ENCODE results near the gene MYO5B.
"Not testable (repeated sequence)": the region's sequence is repeated elsewhere in the genome, so short reads cannot be mapped to it uniquely, and the experiment has no call there.

The MYO5B gene

DNA sequence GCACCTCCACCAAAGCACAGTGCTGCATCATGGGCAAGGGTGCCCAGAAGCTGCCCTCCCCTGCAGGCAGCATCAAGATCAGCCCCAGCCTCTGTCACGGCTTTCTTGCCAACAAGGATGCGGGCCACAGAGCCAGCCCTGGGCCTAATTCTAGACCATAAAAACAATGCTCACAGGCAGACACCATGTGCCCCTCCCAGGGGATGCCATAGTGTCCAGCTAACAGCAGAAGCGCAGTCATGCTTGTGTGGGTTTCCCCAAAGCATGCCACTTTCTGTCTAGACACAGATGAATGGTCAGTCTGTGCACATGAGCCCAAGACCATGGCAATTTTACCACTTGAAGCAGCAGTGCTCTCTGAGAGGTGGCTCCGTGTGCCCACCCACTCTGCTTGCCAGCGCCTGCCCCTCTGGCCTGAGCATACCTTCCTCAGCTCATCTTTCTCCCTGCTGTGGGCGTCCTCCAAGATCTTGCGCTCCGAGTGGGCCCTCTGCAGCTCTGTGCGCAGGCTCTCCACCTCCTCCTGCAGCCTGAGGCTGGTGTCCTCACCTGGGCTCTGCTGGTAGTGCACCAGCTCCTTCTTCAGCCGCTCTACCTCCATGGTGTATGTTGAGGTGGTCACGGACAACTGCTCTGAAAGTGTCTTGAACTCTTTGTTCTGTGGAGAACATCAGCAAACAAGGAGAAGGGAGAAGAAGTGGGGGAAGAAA, 300.3 kb downstream of the MYO5B start:
- H3K4me1 Mint-ChIP-seq = no peaks in the 10 kb centered on the region
- TF ChIP-seq, protein P1, sequence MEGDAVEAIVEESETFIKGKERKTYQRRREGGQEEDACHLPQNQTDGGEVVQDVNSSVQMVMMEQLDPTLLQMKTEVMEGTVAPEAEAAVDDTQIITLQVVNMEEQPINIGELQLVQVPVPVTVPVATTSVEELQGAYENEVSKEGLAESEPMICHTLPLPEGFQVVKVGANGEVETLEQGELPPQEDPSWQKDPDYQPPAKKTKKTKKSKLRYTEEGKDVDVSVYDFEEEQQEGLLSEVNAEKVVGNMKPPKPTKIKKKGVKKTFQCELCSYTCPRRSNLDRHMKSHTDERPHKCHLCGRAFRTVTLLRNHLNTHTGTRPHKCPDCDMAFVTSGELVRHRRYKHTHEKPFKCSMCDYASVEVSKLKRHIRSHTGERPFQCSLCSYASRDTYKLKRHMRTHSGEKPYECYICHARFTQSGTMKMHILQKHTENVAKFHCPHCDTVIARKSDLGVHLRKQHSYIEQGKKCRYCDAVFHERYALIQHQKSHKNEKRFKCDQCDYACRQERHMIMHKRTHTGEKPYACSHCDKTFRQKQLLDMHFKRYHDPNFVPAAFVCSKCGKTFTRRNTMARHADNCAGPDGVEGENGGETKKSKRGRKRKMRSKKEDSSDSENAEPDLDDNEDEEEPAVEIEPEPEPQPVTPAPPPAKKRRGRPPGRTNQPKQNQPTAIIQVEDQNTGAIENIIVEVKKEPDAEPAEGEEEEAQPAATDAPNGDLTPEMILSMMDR (IDR thresholded peaks at IDR 0.05; ENCODE audit: unreplicated experiment in 3 of 3) = no peak
- no peaks in the 10 kb centered on the region for H3K36me3 Mint-ChIP-seq (ENCODE audit: low read depth)
- no peaks in the 10 kb centered on the region for H3K9me3 Mint-ChIP-seq
- H3K27ac Mint-ChIP-seq = no peak overlapping the region
- peaks cover 23% of the 10 kb centered on the region for H3K27me3 Mint-ChIP-seq (ENCODE audit: low read depth)
- H3K4me3 Mint-ChIP-seq = no peak overlapping the region

DNA sequence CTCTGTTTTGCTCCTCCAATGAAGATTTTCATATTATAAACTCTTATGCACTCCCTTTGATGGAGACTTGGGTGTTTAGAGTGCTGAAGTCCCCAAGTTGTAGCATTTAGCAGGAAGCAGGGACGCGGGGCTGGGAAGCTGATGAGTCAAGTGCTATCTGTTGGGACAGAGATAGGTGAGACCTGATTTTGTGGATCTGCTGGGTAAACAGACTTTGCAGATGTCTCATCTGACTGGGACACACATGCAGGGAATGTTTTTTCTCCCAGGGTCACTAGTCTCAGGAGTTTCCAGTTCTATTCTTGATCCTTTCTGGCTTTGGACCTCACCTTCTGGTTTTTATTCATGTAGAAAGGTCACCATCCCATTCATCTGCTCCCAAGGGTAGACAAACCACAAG, 301.9 kb downstream of the MYO5B start:
- TF ChIP-seq, protein P1 (IDR thresholded peaks at IDR 0.05; ENCODE audit: unreplicated experiment in 3 of 3) = no peak
- Mint-ChIP-seq H3K27ac (no peak overlapping the region), H3K9me3 (no peaks in the 10 kb centered on the region), H3K4me1 (no peaks in the 10 kb centered on the region), H3K36me3 (ENCODE audit: low read depth) (no peaks in the 10 kb centered on the region), H3K4me3 (no peak overlapping the region), H3K27me3 (ENCODE audit: low read depth) (peaks cover 29% of the 10 kb centered on the region)

DNA sequence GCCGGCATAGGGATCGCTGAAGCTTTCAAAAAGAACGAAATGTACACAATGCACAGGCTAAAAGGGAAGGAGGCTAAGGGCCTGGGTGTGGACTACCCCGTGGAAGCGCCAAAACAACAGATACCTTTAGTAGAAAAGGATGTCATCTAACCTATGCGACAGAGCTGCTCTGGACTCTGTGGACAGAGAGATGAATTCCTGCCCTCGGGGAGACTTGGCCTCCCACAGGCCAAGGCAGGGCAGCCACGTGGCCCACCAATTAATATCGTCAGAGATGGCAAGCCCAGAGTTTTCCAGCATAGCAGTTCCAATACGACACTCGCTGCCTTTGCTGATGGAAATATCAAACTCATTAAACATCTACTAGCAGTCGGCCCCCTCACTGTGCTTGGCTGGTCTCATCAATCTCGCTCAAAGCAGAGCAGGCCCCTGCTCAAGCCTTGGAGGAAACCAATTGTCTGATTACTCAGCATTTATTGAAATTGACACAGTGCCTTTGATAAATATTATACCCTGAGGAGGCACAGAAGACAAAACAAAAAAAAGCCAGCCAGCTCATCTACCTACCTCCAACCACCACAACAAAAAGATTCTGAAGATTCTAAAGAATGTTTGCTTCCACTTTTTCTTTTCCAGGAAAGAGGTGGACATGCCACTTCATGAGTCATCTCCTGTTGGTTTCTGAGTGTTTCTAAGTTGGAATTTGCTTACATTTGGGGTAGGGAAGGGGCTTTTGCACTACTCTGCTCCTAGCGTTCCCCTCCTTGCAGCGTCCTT, 302.6 kb downstream of the MYO5B start:
- TF ChIP-seq, protein P1 (IDR thresholded peaks at IDR 0.05; ENCODE audit: unreplicated experiment in 3 of 3) = no peak
- H3K27me3 Mint-ChIP-seq (ENCODE audit: low read depth) = peaks cover 30% of the 10 kb centered on the region
- H3K36me3 Mint-ChIP-seq (ENCODE audit: low read depth) = no peaks in the 10 kb centered on the region
- no peaks in the 10 kb centered on the region for H3K9me3 Mint-ChIP-seq
- no peak overlapping the region for H3K4me3 Mint-ChIP-seq
- H3K4me1 Mint-ChIP-seq = no peaks in the 10 kb centered on the region
- no peak overlapping the region for H3K27ac Mint-ChIP-seq

DNA sequence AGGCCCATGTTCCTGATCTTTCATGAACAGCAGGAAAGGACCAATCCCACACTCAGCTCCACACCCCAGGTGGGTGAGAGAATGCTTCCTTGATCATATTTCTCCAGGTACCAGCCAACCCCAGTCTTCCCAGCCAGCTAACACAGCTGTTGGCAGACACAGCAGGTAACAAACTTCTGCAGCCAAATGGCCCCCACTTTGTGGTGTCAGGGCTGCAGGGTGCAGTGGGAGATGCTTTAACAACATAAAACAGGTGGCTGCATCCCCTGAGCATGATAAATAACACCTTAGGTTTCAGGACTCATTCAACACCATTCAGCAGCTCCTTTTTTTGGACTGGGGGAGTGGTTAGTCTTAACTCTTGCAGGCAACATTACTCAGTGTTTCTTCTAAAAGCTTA, 304.9 kb downstream of the MYO5B start:
- Mint-ChIP-seq H3K4me3 (no peak overlapping the region), H3K9me3 (no peaks in the 10 kb centered on the region), H3K27me3 (ENCODE audit: low read depth) (peaks cover 28% of the 10 kb centered on the region), H3K27ac (no peak overlapping the region), H3K36me3 (ENCODE audit: low read depth) (no peaks in the 10 kb centered on the region), H3K4me1 (no peaks in the 10 kb centered on the region)
- TF ChIP-seq, protein P1 (IDR thresholded peaks at IDR 0.05; ENCODE audit: unreplicated experiment in 3 of 3) = no peak

DNA sequence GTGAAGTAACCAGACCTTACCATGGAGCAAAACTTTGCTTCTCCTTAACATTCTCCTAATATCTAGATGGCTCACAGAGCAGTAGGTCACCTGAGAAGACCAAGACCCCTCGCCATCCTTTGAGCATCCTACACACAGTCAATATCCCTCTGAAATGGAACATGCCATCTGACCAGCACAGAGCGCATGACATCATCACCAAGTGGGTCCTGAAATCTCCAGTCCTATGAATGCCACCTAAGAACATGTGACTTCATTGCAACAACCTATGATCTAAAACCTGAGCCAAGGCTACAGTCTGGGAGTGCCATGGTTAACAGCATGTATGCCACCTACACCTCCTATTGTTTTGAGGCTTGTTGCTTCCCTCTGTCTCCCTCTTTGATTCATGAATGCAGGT, 305.4 kb downstream of the MYO5B start:
- H3K4me3 Mint-ChIP-seq; H3K9me3 Mint-ChIP-seq; H3K4me1 Mint-ChIP-seq; H3K27ac Mint-ChIP-seq; H3K36me3 Mint-ChIP-seq (ENCODE audit: low read depth): not testable (repeated sequence)
- peaks cover 28% of the 10 kb centered on the region for H3K27me3 Mint-ChIP-seq (ENCODE audit: low read depth)

DNA sequence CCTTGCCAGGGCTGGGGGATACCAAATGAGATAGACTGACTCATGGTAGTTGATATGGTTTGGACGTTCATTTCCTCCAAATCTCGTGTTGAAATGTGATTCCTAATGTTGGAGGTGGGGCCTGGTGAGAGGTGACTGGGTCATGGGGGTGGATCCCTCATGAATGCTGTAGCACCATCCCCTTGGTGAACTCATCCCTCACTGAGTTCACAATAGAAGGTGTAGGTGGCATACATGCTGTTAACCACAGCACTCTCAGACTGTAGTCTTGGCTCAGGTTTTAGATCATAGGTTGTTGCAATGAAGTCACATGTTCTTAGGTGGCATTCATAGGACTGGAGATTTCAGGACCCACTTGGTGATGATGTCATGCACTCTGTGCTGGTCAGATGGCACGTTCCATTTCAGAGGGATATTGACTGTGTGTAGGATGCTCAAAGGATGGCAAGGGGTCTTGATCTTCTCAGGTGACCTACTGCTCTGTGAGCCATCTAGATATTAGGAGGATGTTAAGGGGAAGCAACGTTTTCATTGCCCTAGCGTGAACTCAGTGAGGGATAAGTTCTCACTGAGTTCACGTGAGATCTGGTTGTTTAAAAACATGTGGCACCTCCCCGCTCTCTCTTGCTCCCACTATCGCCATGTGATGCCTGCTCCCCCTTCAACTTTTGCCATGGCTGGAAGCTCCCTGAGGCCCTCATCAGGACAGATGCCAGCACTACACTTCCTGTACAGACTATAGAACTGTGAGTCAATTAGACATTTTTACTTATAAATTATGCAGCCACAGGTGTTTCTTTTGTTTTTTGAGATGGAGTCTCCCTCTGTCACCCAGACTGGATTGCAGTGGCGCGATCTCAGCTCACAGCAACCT, 307.8 kb downstream of the MYO5B start:
- Mint-ChIP-seq H3K9me3 (no peaks in the 10 kb centered on the region), H3K4me3 (no peak overlapping the region), H3K36me3 (ENCODE audit: low read depth) (no peaks in the 10 kb centered on the region), H3K27ac (no peak overlapping the region), H3K4me1 (no peaks in the 10 kb centered on the region), H3K27me3 (ENCODE audit: low read depth) (peaks cover 23% of the 10 kb centered on the region)
- TF ChIP-seq, protein P1 (IDR thresholded peaks at IDR 0.05; ENCODE audit: unreplicated experiment in 3 of 3) = no peak
